ENCODE measurements around the gene COLEC12. TPM values are rescaled to one million over a fixed set of nuclear protein-coding genes. Genes with fewer than 3 reads are reported as not detected.
A peak's percentile ranks its signal among the peaks of the same experiment; 100 is the strongest.

COLEC12 gene
- total and polyA plus RNA-seq, 2 experiments from 2014 or later = 19.4 to 25.9 TPM

DNA sequence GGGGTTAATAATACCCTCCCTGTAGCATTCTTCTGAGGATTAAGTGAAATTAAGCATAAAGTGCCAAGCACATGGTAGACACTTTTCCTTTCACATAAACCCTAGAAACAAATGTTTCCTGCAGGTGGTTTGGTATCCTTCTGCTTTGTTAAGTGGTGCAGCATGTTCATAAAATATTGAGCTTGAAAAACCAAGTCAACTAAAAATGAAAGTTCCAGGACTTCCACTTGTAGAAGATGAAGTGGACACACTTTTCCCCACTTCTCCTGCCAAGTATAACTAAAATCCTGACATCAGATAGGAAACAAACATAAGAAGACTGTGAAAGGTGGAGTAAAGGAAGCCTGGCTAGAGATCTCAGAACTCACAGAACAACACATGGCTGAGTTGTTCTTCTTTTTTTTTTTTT is 90.5 kb downstream of the COLEC12 start:
- Histone ChIP-seq H4K20me1 (ENCODE audit: insufficient read depth) (no peaks in the 10 kb centered on the region), H2AFZ (no peak overlapping the region), H3K4me3 (no peak overlapping the region), H3K79me2 (ENCODE audit: insufficient read depth) (peaks cover 19% of the 10 kb centered on the region; the same call in 1 of the 2 replicates), H3K36me3 (ENCODE audit: low read depth) (no peaks in the 10 kb centered on the region), H3K4me2 (ENCODE audit: unreplicated experiment) (no peak overlapping the region), H3K9me2 (ENCODE audit: insufficient read depth) (no peaks in the 10 kb centered on the region), H3K27me3 (replicated peaks; ENCODE audit: insufficient read depth) (no peaks in the 10 kb centered on the region), H3K4me1 (ENCODE audit: insufficient read depth) (peaks cover 27% of the 10 kb centered on the region), H3K9ac (no peak overlapping the region), H3K27ac (no peak overlapping the region), H3F3A (ENCODE audit: insufficient read depth) (peaks cover 33% of the 10 kb centered on the region), H3K9me3 (ENCODE audit: low read depth) (no peaks in the 10 kb centered on the region)
- TF ChIP-seq EZH2 (IDR thresholded peaks at IDR 0.05; ENCODE audit: insufficient read depth, poor library complexity, severe bottlenecking) (no peak), EZH2phosphoT487 (IDR thresholded peaks at IDR 0.05; ENCODE audit: insufficient read depth, low read depth) (no peak)
- no peak for DNase-seq
- in situ Hi-C loops (cut with MboI) = no loop called here

DNA sequence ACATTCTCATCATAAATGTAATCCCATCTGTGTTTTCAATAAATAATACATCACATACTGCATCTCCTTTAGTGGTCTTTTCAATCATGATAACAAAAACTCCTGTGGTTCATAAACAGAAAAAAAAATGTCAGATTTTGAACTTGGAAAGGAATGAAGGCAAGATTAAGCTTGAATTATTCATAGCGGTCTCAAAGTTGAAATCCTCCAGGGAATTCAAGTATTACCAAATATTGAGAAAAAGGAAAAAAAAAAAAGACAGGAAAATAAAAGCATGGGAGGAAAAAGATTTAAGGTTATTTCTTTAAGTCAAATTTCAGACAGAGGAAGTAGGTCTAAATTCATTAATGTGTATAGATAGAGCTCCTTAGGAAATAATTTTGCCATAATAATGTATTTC is 92.1 kb downstream of the COLEC12 start:
- no peak overlapping the region for H3K27ac ChIP-seq
- H4K20me1 ChIP-seq (ENCODE audit: insufficient read depth) = no peaks in the 10 kb centered on the region
- H2AFZ ChIP-seq = no peak overlapping the region
- no peaks in the 10 kb centered on the region for H3K9me2 ChIP-seq (ENCODE audit: insufficient read depth)
- peaks cover 17% of the 10 kb centered on the region for H3F3A ChIP-seq (ENCODE audit: insufficient read depth)
- H3K27me3 ChIP-seq (replicated peaks; ENCODE audit: insufficient read depth) = no peaks in the 10 kb centered on the region
- H3K4me1 ChIP-seq (ENCODE audit: insufficient read depth) = peaks cover 23% of the 10 kb centered on the region; the same call in 1 of the 2 replicates
- no peak for TF ChIP-seq EZH2 (IDR thresholded peaks at IDR 0.05; ENCODE audit: insufficient read depth, poor library complexity, severe bottlenecking)
- TF ChIP-seq EZH2phosphoT487 (IDR thresholded peaks at IDR 0.05; ENCODE audit: insufficient read depth, low read depth) = no peak
- in situ Hi-C loops (cut with MboI) = no loop called here
- WGBS, 2 experiments (ENCODE audit: low coverage in 1 of 2, low lambda C conversion rate in 2 of 2, missing lambda C conversion rate in 2 of 2) = 63 to 94% methylated on average over 1 of the region's 1 CpG
- no peaks in the 10 kb centered on the region for H3K36me3 ChIP-seq (ENCODE audit: low read depth)
- peak; percentile 49 for DNase-seq
- no peaks in the 10 kb centered on the region for H3K9me3 ChIP-seq (ENCODE audit: low read depth)
- H3K4me2 ChIP-seq (ENCODE audit: unreplicated experiment) = no peak overlapping the region
- H3K4me3 ChIP-seq = no peak overlapping the region
- peaks cover 19% of the 10 kb centered on the region; the same call in 1 of the 2 replicates for H3K79me2 ChIP-seq (ENCODE audit: insufficient read depth)
- H3K9ac ChIP-seq = no peak overlapping the region

DNA sequence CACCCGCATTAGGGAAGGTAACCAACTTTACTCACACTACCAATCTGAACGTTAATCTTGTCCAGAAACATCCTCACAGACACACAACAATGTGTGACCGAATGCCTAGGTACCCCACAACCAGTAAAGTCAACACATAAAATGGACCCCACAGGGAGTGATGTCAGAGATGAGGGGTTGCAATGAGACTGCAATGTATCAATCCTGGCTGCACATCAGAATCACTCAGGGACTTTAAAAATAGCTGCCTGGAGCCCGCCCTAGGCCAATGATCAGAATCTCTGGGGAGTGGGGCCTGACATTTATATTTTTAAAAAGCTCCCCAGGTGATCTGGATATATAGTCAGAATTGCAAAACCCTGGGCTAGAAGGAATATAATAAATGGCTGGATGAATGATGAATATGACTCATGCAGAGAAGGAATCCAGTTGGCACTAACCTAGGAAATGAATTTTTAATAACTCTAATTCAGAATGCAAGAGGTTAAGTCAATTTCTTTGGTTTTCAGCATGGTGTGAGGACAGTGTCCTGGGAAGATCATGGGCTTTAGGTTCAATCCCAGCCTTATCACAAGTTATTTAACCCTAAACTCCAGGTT is 92.8 kb downstream of the COLEC12 start:
- no peaks in the 10 kb centered on the region for H3K9me2 ChIP-seq (ENCODE audit: insufficient read depth)
- no peaks in the 10 kb centered on the region for H3K27me3 ChIP-seq (replicated peaks; ENCODE audit: insufficient read depth)
- H3K4me1 ChIP-seq (ENCODE audit: insufficient read depth) = peaks cover 16% of the 10 kb centered on the region; the same call in 1 of the 2 replicates
- H3K4me2 ChIP-seq (ENCODE audit: unreplicated experiment) = no peak overlapping the region
- WGBS, 2 experiments (ENCODE audit: low coverage in 1 of 2, low lambda C conversion rate in 2 of 2, missing lambda C conversion rate in 2 of 2) = 61% methylated on average over 4 of the region's 4 CpGs
- DNase-seq = peak; percentile 33
- H3K9me3 ChIP-seq (ENCODE audit: low read depth) = no peaks in the 10 kb centered on the region
- H3K36me3 ChIP-seq (ENCODE audit: low read depth) = no peaks in the 10 kb centered on the region
- H3K4me3 ChIP-seq = no peak overlapping the region
- H2AFZ ChIP-seq = no peak overlapping the region
- TF ChIP-seq EZH2 (IDR thresholded peaks at IDR 0.05; ENCODE audit: insufficient read depth, poor library complexity, severe bottlenecking) (no peak), EZH2phosphoT487 (IDR thresholded peaks at IDR 0.05; ENCODE audit: insufficient read depth, low read depth) (no peak)
- no peaks in the 10 kb centered on the region for H4K20me1 ChIP-seq (ENCODE audit: insufficient read depth)
- H3K27ac ChIP-seq = no peak overlapping the region
- H3F3A ChIP-seq (ENCODE audit: insufficient read depth) = peaks cover 11% of the 10 kb centered on the region
- in situ Hi-C loops (cut with MboI) = no loop called here
- H3K79me2 ChIP-seq (ENCODE audit: insufficient read depth) = peaks cover 19% of the 10 kb centered on the region; the same call in 1 of the 2 replicates
- H3K9ac ChIP-seq = no peak overlapping the region

DNA sequence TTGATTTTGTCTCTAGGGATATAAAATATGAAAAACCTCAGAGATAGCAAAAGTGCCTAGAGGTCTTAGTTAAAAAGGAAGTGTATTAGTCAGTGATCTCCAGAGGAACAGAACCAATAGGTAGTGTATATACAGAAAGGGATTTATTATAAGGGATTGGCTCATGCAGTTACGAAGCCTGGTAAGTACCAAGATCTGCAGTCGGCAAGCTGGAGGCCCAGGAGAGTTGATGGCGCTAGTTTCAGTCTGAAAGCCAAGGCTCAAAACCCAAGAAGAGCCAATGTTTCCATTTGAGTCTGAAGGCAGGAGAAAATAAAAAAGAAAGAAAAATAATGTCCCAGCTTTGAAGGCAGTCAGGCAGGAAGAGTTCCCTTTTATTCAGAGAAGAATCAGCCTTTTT is 93.3 kb downstream of the COLEC12 start:
- Histone ChIP-seq H3K4me3 (no peak overlapping the region), H3K4me2 (ENCODE audit: unreplicated experiment) (no peak overlapping the region), H3K79me2 (ENCODE audit: insufficient read depth) (peaks cover 17% of the 10 kb centered on the region; the same call in 1 of the 2 replicates), H3K4me1 (ENCODE audit: insufficient read depth) (peaks cover 16% of the 10 kb centered on the region; the same call in 1 of the 2 replicates), H3K9ac (no peak overlapping the region), H3K27me3 (replicated peaks; ENCODE audit: insufficient read depth) (no peaks in the 10 kb centered on the region), H4K20me1 (ENCODE audit: insufficient read depth) (no peaks in the 10 kb centered on the region), H3F3A (ENCODE audit: insufficient read depth) (peaks cover 6% of the 10 kb centered on the region; the same call in 1 of the 2 replicates), H3K27ac (no peak overlapping the region), H3K9me3 (ENCODE audit: low read depth) (no peaks in the 10 kb centered on the region), H3K36me3 (ENCODE audit: low read depth) (no peaks in the 10 kb centered on the region), H2AFZ (no peak overlapping the region), H3K9me2 (ENCODE audit: insufficient read depth) (no peaks in the 10 kb centered on the region)
- 70 to 71% methylated on average over 3 of the region's 3 CpGs for WGBS, 2 experiments (ENCODE audit: low coverage in 1 of 2, low lambda C conversion rate in 2 of 2, missing lambda C conversion rate in 2 of 2)
- in situ Hi-C loops (cut with MboI) = no loop called here
- DNase-seq = no peak
- no peak for TF ChIP-seq EZH2phosphoT487 (IDR thresholded peaks at IDR 0.05; ENCODE audit: insufficient read depth, low read depth)
- no peak for TF ChIP-seq EZH2 (IDR thresholded peaks at IDR 0.05; ENCODE audit: insufficient read depth, poor library complexity, severe bottlenecking)

All from GM23248 (cell line).